Calu3 (cell line): Measurements from ENCODE around the gene LMO4. TPM values are rescaled to one million over a fixed set of nuclear protein-coding genes. Genes with fewer than 3 reads are reported as not detected.

Experiments
- BruUV-seq: library from RNA; stranded (reverse); fragments of 400-500 nt; replicated peaks from 2 replicates; lab custom pipeline; 2021; lab: Mats Ljungman, UMichigan
- CTCF ChIA-PET: fragments of 300-600 bp; sonication (Branson Sonifier 250); formaldehyde crosslinking; loops from one replicate; lab custom pipeline; 2022; ENCODE audit warnings: antibody characterized with exemption; lab: Charles Lee
- DNase-seq: peaks from one replicate; pipeline ENCODE4 v3.0.0; 2022
- H3K27ac Mint-ChIP-seq: one replicate; pipeline ENCODE4 v1.8.0; 2022; ENCODE audit warnings: mixed read lengths; ENCODE audit not compliant: unreplicated experiment
- H3K27me3 Mint-ChIP-seq: one replicate; pipeline ENCODE4 v1.8.0; 2022; ENCODE audit warnings: mixed read lengths; ENCODE audit not compliant: unreplicated experiment
- H3K36me3 Mint-ChIP-seq: one replicate; pipeline ENCODE4 v1.8.0; 2022; ENCODE audit warnings: mild to moderate bottlenecking, moderate library complexity, mixed read lengths; ENCODE audit not compliant: insufficient read depth, unreplicated experiment
- H3K4me1 Mint-ChIP-seq: one replicate; pipeline ENCODE4 v1.8.0; 2022; ENCODE audit warnings: mild to moderate bottlenecking, low read depth, mixed read lengths; ENCODE audit not compliant: unreplicated experiment
- H3K4me3 Mint-ChIP-seq: one replicate; pipeline ENCODE4 v1.8.0; 2022; ENCODE audit warnings: mild to moderate bottlenecking, low read depth, moderate library complexity, mixed read lengths; ENCODE audit not compliant: unreplicated experiment
- H3K9me3 Mint-ChIP-seq: one replicate; pipeline ENCODE4 v1.8.0; 2022; ENCODE audit warnings: low read depth, mixed read lengths; ENCODE audit not compliant: unreplicated experiment
- intact Hi-C: fragments of 100-400 bp; cut with micrococcal nuclease; formaldehyde crosslinking; loops from one replicate; pipeline ENCODE4 v1.10.0; 2022; ENCODE audit not compliant: unreplicated experiment
- total RNA-seq: library from RNA; stranded (reverse); gene quantifications from 2 replicates; pipeline ENCODE4 v1.2.3, GENCODE V29; 2022
- TF ChIP-seq, protein P1 (sequence below): fragments of 200-600 bp; IDR thresholded peaks from one replicate; pipeline ENCODE4 v1.8.0; 2022; ENCODE audit warnings: antibody characterized with exemption; ENCODE audit not compliant: unreplicated experiment

LMO4 gene
- total RNA-seq, 1 experiment from 2014 or later, result 95.0 TPM

DNA sequence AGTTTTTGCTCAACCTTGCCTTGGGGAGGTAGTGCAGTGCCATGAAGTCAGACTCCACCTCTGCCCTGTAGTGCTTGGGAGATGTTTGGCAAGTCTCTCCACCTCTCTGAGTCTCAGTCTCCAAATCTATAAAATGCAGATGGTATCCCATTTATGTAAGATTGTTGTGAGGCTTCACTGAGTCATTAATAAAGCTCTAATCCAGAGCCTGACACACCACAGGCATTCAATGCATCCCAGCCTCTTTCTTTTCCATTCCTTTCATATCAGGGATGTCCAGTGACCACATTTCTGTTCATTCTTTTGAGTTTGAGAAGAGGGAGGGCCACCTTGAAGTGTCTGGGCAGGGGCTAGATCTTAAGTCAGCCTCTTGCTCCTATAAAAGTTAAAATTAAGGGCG, 37.6 kb upstream of the LMO4 start:
- BruUV-seq, result no TSS peak
- CTCF ChIA-PET, result no interaction called here
- no peaks in the 10 kb centered on the region for H3K4me1 Mint-ChIP-seq
- no peaks in the 10 kb centered on the region for H3K27me3 Mint-ChIP-seq
- H3K36me3 Mint-ChIP-seq, result no peaks in the 10 kb centered on the region
- DNase-seq, result no peak
- H3K27ac Mint-ChIP-seq, result no peak overlapping the region
- H3K9me3 Mint-ChIP-seq, result no peaks in the 10 kb centered on the region
- TF ChIP-seq, protein P1, sequence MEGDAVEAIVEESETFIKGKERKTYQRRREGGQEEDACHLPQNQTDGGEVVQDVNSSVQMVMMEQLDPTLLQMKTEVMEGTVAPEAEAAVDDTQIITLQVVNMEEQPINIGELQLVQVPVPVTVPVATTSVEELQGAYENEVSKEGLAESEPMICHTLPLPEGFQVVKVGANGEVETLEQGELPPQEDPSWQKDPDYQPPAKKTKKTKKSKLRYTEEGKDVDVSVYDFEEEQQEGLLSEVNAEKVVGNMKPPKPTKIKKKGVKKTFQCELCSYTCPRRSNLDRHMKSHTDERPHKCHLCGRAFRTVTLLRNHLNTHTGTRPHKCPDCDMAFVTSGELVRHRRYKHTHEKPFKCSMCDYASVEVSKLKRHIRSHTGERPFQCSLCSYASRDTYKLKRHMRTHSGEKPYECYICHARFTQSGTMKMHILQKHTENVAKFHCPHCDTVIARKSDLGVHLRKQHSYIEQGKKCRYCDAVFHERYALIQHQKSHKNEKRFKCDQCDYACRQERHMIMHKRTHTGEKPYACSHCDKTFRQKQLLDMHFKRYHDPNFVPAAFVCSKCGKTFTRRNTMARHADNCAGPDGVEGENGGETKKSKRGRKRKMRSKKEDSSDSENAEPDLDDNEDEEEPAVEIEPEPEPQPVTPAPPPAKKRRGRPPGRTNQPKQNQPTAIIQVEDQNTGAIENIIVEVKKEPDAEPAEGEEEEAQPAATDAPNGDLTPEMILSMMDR, result no peak
- no peak overlapping the region for H3K4me3 Mint-ChIP-seq
- intact Hi-C loops, result loop anchor here (5.0 to 10.0 kb wide), 3 partner anchors 139 to 894 kb away; no protein-coding TSS in a partner anchor

DNA sequence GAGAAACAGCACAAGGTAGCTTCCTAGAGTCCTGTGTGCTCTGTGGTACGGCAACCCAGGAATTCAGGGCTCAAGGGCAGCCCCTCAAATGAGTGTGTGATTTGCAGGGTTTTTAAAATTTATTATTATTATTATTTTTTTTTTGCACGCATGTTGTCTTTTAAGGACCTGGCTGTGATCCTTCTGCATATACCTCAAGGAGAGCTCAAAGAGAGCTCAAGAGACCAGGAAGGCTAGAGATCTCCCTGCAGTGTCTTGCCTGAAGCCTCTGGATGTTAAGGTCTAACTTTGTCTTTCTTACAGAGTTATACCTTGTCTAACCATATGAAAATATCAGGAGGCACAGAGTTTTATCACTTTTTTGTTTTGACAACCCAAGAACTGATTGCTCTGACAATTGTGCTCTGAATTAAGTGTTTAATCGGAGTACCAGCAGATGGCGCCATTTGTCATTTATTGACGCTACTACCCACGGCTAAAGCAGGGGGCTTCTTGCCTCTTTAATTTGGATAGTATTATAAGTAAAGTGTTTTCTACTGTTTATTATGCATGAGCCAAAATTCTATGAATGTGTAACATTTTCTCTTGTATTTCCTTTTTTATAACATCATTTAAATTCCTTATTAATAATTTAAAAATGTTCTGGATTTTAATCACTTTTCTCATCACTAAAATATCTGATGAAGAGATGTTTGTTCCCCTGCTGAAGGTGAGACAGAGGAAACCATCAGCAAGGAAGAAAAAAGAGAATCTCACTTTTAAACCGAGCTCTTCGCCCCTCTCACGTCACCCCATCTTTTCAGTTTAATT, 35.8 kb upstream of the LMO4 start:
- Mint-ChIP-seq H3K4me1 (no peaks in the 10 kb centered on the region), H3K9me3 (no peaks in the 10 kb centered on the region), H3K27ac (no peak overlapping the region), H3K27me3 (no peaks in the 10 kb centered on the region), H3K36me3 (no peaks in the 10 kb centered on the region), H3K4me3 (no peak overlapping the region)
- intact Hi-C loops, result loop anchor here (2.0 to 10.0 kb wide), 4 partner anchors 141 to 1010 kb away; no protein-coding TSS in a partner anchor
- CTCF ChIA-PET, result interaction anchor here (0.6 to 1.3 kb wide), 3 partner anchors 68 to 175 kb away, joined by 3 to 7 read pairs (median 5); no protein-coding TSS in a partner anchor
- TF ChIP-seq, protein P1, result peak; percentile 75
- BruUV-seq, result no TSS peak
- DNase-seq, result peak; percentile 65

DNA sequence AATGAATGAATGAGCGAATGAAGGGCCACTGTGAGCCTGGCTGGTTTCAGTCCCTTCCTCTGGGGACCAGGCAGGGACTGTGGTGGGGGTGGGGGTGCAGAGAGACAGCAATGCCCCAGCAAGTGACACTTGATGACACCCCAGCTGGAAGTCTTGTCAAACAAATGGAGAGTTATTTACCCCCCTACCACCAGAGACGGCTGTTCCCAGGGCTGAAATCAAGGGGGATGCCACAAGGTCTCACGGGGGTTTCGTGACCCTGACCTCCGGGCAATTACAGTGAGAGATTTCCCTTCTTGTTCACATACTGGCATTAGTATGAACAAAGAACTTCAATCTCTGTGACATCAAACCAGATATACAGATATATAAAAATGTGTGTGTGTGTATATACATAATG, 34.0 kb upstream of the LMO4 start:
- Mint-ChIP-seq H3K27ac (no peak overlapping the region), H3K9me3 (no peaks in the 10 kb centered on the region), H3K4me1 (no peaks in the 10 kb centered on the region), H3K36me3 (no peaks in the 10 kb centered on the region), H3K4me3 (no peak overlapping the region), H3K27me3 (no peaks in the 10 kb centered on the region)
- CTCF ChIA-PET, result no interaction called here
- intact Hi-C loops, result loop anchor here (5.0 to 10.0 kb wide), 3 partner anchors 142 to 890 kb away; no protein-coding TSS in a partner anchor
- TF ChIP-seq, protein P1, result no peak
- no peak for DNase-seq
- BruUV-seq, result no TSS peak

DNA sequence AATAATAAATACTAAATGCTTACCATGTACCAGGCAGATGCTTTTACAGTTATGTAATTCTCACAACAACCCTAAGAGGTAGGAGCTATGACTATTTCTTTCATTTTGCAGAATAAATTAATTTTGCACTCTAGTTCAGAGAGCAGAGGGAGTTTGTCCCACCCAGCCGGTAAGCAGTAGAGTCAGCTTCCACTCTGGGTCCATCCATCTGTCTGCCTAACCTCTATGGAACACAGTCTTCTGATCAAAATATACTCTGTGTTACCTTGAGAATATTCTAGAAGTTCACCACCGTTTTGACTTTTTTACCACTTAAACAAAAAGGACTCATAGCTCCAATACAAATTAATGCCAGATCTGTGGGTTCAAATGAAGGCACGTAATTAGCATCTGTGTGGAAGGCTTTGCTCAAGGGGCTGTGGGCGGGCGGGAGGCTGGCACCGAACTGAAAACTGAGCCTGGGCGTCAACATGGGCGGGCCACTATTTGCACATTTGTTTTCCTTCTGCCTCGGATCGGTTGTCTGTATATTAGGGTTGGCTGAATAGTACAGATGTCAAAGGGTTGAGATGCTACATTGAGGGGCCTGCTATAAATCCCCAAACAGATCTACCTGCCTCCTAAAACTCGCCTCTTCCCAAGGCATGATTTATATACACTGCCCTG, 33.1 kb upstream of the LMO4 start:
- no peak for DNase-seq
- no peaks in the 10 kb centered on the region for H3K36me3 Mint-ChIP-seq
- no peaks in the 10 kb centered on the region for H3K27me3 Mint-ChIP-seq
- no peaks in the 10 kb centered on the region for H3K9me3 Mint-ChIP-seq
- no TSS peak for BruUV-seq
- H3K4me1 Mint-ChIP-seq, result no peaks in the 10 kb centered on the region
- CTCF ChIA-PET, result no interaction called here
- no peak overlapping the region for H3K4me3 Mint-ChIP-seq
- TF ChIP-seq, protein P1, result no peak
- intact Hi-C loops, result loop anchor here (10.0 kb wide), 1 partner anchor 889 kb away; no protein-coding TSS in a partner anchor
- no peak overlapping the region for H3K27ac Mint-ChIP-seq
